OCI-LY3 (cell line): Measurements from ENCODE around the gene LYSET.
"Not testable (repeated sequence)": the region's sequence is repeated elsewhere in the genome, so short reads cannot be mapped to it uniquely, and the experiment has no call there.

Source experiments
- H2AFZ ChIP-seq: fragments of 200-600, 300-600 bp; shearing (Covaris generic); 2 replicates; pipeline ENCODE4 v1.6.0; 2014; ENCODE audit warnings: antibody characterized with exemption, low read depth, low read length
- H3K27ac ChIP-seq: fragments of 200-600, 300-600 bp; sonication (generic); 2 replicates; pipeline ENCODE4 v1.5.1; 2014; ENCODE audit warnings: mild to moderate bottlenecking, low read length, moderate library complexity, mixed read lengths
- H3K27me3 ChIP-seq: fragments of 200-600, 300-600 bp; sonication (generic); 2 replicates; pipeline ENCODE4 v1.6.1; 2014; ENCODE audit warnings: low read depth, low read length, mixed read lengths
- H3K36me3 ChIP-seq: fragments of 200-600, 300-600 bp; sonication (generic); replicated peaks from 2 replicates; pipeline ENCODE3; 2014; ENCODE audit warnings: low read depth, low read length, mixed read lengths
- H3K4me1 ChIP-seq: fragments of 300-600, 200-600 bp; sonication (generic); 2 replicates; pipeline ENCODE4 v1.6.1; 2014; ENCODE audit warnings: low read length, mixed read lengths
- H3K4me2 ChIP-seq: fragments of 200-600, 300-600 bp; sonication (generic); 2 replicates; pipeline ENCODE4 v1.6.1; 2014; ENCODE audit warnings: low read length, mixed read lengths
- H3K4me3 ChIP-seq: fragments of 300-600, 200-600 bp; sonication (generic); 2 replicates; pipeline ENCODE4 v1.5.1; 2014; ENCODE audit warnings: antibody characterized with exemption, mild to moderate bottlenecking, low read length, moderate library complexity
- H3K79me2 ChIP-seq: fragments of 300-600, 200-600 bp; shearing (Covaris generic); 2 replicates; pipeline ENCODE4 v1.6.1; 2014; ENCODE audit warnings: mild to moderate bottlenecking, low read length, mixed read lengths
- H3K9ac ChIP-seq: fragments of 300-600, 200-600 bp; shearing (Covaris generic); 2 replicates; pipeline ENCODE4 v1.6.0; 2014; ENCODE audit warnings: mild to moderate bottlenecking, low read length, moderate library complexity
- H3K9me3 ChIP-seq: fragments of 200-600, 300-600 bp; shearing (Covaris generic); 2 replicates; pipeline ENCODE4 v1.6.1; 2014; ENCODE audit warnings: low read length, mixed read lengths; ENCODE audit not compliant: insufficient read depth
- H4K20me1 ChIP-seq: fragments of 200-600, 300-600 bp; sonication (generic); 2 replicates; pipeline ENCODE4 v1.6.1; 2016; ENCODE audit warnings: low read length, mixed read lengths; ENCODE audit not compliant: insufficient read depth
- EZH2phosphoT487 ChIP-seq: fragments of 200-600 bp; shearing (Covaris generic); IDR thresholded peaks from 2 replicates; pipeline ENCODE4 v1.6.1; 2018; ENCODE audit warnings: antibody characterized with exemption, mixed run types, low read depth
- TF ChIP-seq, protein P1 (sequence below): fragments of 200-600, 300-600 bp; sonication (generic); IDR thresholded peaks from 2 replicates; pipeline ENCODE4 v1.5.1; 2014; ENCODE audit warnings: antibody characterized with exemption, low read length, low read depth

LYSET gene

GRCh38 chr14:93171376-93171775 lies 13.7 kb upstream of the LYSET start:
- no peak overlapping the region for H3K4me2 ChIP-seq
- no peak overlapping the region for H2AFZ ChIP-seq
- no peak overlapping the region for H3K27ac ChIP-seq
- no peak overlapping the region for H3K9ac ChIP-seq
- H3K4me3 ChIP-seq, result no peak overlapping the region
- H3K9me3 ChIP-seq, result no peaks in the 10 kb centered on the region
- no peaks in the 10 kb centered on the region for H4K20me1 ChIP-seq
- H3K36me3 ChIP-seq, result no peaks in the 10 kb centered on the region
- no peak for TF ChIP-seq EZH2phosphoT487
- TF ChIP-seq, protein P1, sequence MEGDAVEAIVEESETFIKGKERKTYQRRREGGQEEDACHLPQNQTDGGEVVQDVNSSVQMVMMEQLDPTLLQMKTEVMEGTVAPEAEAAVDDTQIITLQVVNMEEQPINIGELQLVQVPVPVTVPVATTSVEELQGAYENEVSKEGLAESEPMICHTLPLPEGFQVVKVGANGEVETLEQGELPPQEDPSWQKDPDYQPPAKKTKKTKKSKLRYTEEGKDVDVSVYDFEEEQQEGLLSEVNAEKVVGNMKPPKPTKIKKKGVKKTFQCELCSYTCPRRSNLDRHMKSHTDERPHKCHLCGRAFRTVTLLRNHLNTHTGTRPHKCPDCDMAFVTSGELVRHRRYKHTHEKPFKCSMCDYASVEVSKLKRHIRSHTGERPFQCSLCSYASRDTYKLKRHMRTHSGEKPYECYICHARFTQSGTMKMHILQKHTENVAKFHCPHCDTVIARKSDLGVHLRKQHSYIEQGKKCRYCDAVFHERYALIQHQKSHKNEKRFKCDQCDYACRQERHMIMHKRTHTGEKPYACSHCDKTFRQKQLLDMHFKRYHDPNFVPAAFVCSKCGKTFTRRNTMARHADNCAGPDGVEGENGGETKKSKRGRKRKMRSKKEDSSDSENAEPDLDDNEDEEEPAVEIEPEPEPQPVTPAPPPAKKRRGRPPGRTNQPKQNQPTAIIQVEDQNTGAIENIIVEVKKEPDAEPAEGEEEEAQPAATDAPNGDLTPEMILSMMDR, result no peak
- H3K4me1 ChIP-seq, result no peaks in the 10 kb centered on the region
- no peaks in the 10 kb centered on the region for H3K79me2 ChIP-seq
- no peaks in the 10 kb centered on the region for H3K27me3 ChIP-seq

- no peak overlapping the region for H3K4me3 ChIP-seq
- H4K20me1 ChIP-seq, result no peaks in the 10 kb centered on the region
- TF ChIP-seq, protein P1, result no peak
- TF ChIP-seq EZH2phosphoT487, result no peak
- no peaks in the 10 kb centered on the region for H3K4me1 ChIP-seq
- H3K9ac ChIP-seq, result no peak overlapping the region
- H3K36me3 ChIP-seq, result no peaks in the 10 kb centered on the region
- no peak overlapping the region for H3K27ac ChIP-seq
- H3K79me2 ChIP-seq, result no peaks in the 10 kb centered on the region
- H3K4me2 ChIP-seq, result no peak overlapping the region
- no peaks in the 10 kb centered on the region for H3K27me3 ChIP-seq
- H2AFZ ChIP-seq, result peak overlapping the region; percentile 65; the same call in 1 of the 2 replicates
- no peaks in the 10 kb centered on the region for H3K9me3 ChIP-seq
These were observed 11.1 kb upstream of the LYSET start for GRCh38 chr14:93173943-93174395.

GRCh38 chr14:93174731-93175130 lies 10.4 kb upstream of the LYSET start:
- H3K79me2 ChIP-seq, H3K4me3 ChIP-seq, H2AFZ ChIP-seq, H3K9ac ChIP-seq, H3K27ac ChIP-seq, H3K9me3 ChIP-seq, H3K4me2 ChIP-seq, H3K27me3 ChIP-seq, H3K36me3 ChIP-seq, H3K4me1 ChIP-seq, H4K20me1 ChIP-seq: not testable (repeated sequence)

DNA sequence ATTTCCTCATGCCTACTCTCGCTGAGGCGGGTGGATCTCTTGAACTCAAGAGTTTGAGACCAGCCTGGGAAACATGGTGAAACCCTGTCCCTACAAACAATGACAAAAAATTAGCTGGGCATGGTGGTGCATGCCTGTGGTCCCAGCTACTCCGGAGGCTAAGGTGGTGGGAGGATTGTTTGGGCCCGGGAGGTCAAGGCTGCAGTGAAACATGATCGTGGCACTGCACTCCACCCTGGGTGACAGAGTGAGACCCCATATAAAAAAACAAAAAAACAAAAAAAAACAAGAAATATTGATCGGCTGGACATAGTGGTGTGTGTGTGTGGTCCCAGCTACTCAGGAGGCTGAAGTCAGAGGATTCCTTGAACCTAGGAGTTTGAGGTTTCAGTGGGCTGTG lies 9.6 kb upstream of the LYSET start:
- no peaks in the 10 kb centered on the region for H3K27me3 ChIP-seq
- H3K4me3 ChIP-seq, result no peak overlapping the region
- H3K4me1 ChIP-seq, result no peaks in the 10 kb centered on the region
- no peak overlapping the region for H2AFZ ChIP-seq
- H3K4me2 ChIP-seq, result no peak overlapping the region
- H3K79me2 ChIP-seq, result no peaks in the 10 kb centered on the region
- no peak overlapping the region for H3K27ac ChIP-seq
- no peaks in the 10 kb centered on the region for H4K20me1 ChIP-seq
- no peaks in the 10 kb centered on the region for H3K9me3 ChIP-seq
- no peak overlapping the region for H3K9ac ChIP-seq
- H3K36me3 ChIP-seq, result no peaks in the 10 kb centered on the region
- no peak for TF ChIP-seq EZH2phosphoT487
- TF ChIP-seq, protein P1, result no peak
